8988T (cell line): Measurements from ENCODE around the gene UBASH3B.

Source experiments
- DNase-seq: peaks from one replicate; pipeline ENCODE4 v3.0.0; 2011

UBASH3B gene

DNA sequence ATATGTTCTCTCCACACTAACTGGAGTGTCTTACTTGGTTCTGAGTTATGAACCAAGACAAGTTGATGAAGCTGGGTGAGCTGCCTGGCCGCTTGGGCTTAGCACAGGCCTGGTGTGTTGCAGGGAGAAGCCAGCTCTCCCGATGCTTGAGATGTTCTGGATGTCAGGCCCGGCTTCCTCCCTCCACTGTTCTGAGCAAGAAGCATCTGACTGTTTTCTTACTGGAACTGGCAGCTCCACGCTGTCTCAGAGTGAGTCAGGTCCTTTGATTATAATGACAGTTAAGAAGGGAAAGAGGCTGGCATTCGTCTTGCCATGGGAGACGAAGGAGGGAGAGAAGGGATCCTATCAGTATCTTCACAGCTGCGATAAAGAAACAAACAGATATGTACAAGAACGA is 136.3 kb downstream of the UBASH3B start:
- DNase-seq = no peak

DNA sequence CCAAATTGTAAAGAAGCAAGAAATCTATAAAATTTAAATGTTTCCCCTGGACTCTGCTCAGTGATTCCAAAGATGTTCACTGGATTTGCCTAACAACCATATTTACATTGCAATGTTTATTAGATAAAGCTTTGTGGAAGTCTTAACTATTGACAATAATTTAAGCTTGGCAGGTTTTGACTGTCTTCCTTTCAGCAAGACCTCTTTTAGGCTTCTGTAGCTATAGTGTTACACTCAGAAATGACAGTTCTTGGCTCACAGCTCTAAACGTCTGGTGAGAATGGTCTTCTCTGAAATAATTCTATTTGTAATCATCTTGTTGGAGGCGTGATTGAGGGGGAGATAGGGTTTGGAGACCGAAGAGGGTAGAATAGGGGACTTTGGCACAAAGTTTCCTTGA is 138.0 kb downstream of the UBASH3B start:
- no peak for DNase-seq

DNA sequence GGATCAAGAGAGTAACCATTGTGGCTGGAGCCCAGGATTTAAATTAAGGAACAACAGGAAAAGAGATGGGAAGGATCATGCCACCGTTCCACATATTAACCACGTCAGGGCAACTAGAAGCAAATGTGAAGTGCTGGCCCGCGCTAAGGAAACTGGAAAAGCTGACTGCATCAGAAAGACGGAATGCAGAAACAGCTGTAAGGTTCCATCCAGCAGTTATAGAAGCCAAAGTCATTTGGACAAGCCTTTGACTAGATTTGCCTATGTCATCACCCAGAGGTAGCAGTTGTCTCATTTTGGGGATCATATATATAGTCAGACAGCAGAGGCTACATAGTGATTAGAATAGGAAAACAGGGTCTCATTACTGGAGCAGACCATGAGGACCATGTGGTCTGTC is 139.8 kb downstream of the UBASH3B start:
- DNase-seq = no peak

DNA sequence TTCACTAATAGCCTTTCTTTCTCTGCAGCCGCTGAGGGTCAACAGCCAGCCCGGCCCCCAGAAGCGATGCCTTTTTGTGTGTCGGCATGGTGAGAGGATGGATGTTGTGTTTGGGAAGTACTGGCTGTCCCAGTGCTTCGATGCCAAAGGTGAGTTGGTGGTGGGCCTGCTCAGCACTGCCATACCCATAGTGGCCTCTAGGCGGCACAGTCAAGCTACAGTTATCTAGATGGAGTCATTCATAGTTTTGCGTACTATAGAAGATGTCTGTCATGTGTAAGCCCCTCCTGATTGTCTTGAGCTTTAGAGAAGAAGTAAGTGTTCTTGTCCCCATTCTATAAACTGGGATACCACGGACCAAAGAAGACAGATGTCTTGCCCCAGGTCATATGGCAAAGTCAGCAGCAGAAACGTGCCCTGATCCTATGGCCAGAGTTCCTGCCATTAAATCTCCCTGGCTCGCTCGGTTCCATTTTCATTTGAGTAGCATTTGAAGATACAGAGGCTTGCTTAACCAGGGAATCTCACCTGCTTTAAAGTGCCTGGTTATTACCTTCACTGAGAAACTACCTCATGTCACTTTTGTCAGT is 140.7 kb downstream of the UBASH3B start:
- peak; percentile 32 for DNase-seq

GRCh38 chr11:122797651-122798050 is 142.1 kb downstream of the UBASH3B start:
- DNase-seq = no peak

DNA sequence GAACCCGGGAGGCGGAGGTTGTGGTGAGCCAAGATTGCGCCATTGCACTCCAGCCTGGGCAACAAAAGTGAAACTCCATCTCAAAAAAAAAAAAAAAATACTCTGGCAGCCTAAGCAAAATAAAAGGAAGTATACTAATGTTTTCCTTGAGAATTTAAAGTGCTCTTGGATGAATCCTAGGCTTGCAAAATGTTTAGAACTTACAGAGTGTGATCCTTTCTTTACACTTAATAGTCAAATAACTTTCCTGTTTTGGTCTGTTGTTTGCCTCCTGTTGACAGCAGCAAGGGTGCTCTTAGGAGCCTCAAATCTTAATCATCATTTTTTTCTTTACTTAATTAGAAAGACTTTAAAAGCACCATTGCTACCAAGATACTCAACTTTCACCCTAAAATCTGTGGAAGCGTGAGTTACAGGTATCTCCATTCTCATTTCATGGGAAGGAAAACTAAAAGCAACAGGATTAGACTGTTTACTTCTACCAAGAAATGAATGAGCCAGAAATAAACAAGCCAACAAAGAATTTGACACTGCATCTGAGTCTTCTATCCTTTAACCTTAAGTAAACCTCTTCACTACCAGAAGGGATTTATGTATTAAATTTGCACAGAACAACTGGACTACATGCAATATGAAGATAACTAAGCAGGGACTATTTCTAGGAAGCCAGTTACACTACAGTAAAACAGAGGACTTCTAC is 144.0 kb downstream of the UBASH3B start:
- no peak for DNase-seq

DNA sequence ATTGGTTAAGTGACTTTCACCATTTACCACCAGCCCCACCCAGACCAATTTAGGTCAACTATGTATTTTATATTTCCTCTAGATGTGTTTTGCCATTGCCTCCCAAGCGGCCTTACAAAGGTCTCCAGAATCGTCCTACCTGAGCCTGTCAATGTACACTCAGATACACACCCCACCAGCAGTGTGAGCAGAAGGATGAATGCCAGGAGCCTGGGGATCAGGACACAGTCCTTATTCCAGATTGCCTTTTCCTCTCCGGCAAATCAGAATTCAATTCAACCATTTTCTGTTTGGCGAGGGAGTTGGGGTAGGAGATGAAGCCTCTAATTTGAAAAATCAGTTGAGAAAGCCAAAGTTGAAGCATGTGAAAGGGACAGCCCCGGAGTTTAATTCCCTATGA is 147.4 kb downstream of the UBASH3B start:
- no peak for DNase-seq

DNA sequence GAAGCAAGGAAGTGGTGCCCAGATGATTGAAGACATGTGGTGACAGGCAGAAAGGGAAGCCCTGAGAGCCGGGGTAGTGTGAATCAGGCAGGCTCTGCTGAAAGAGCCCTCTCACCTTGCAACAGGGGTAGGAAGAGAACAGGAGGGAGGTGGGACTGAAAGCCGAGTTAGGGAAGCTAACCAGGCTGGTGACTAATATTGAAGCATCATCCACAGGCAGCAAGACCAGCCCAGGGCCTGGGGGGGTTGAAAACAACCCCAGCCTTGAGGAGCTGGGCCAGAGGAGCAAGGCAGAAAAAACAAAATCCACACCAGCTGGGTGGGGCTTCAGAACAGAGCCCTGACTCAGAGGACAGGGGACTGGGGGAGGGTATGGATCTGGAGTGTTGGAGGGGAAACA is 147.8 kb downstream of the UBASH3B start:
- no peak for DNase-seq

- DNase-seq = no peak
Measured at GRCh38 chr11:122803716-122804115, 148.2 kb downstream of the UBASH3B start.

- DNase-seq = no peak
Measured at GRCh38 chr11:122804161-122804560, 148.6 kb downstream of the UBASH3B start.

DNA sequence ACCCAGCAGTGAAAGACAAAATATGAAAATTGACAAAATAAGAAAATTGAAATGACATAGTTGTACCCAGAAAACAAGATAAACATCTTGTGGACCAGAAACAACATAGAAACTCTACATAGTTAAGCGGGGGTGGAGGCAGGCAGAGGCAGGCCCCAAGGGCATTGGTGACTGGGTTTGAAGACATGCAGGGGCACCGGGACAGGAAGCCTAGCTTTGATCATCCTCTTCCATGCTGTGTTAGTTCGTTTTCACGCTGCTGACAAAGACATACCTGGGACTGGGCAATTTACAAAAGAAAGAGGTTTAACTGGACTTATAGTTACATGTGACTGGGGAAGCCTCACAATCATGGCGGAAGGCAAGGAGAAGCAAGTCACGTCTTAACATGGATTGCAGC is 149.3 kb downstream of the UBASH3B start:
- DNase-seq = no peak

DNA sequence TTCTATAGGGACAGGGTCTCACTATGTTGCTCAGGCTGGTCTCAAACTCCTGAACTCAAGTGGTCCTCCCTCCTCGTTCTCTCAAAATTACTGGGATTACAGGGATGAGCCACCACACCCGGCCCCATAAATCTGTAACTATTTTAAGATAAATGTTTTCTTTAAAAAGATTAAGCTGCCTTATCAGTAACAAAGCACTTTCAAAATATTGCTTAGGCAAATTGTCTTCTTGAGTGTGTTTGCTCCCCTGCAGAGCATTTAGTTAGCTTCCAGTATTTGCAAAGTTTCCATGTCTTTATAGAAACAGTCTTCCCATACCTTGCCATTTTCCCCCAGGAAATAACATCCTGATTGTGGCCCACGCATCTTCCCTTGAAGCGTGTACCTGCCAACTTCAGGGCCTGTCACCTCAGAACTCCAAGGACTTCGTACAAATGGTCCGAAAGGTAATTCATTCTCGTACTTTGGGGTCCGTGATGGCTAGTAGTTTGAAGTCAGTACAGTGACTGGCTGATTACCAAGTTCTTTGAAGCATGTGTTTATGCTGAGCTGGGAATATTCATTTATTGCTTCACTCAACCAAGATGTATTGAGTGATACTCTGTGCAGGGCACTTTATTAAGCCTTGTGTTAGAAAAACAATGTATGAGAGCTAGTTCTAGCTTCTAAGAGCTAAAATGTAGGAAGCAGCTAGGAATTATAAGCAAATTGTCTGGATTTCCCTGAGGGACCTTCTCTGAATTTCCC is 152.4 kb downstream of the UBASH3B start:
- no peak for DNase-seq

GRCh38 chr11:122808478-122808869 is 153.0 kb downstream of the UBASH3B start:
- DNase-seq = no peak

DNA sequence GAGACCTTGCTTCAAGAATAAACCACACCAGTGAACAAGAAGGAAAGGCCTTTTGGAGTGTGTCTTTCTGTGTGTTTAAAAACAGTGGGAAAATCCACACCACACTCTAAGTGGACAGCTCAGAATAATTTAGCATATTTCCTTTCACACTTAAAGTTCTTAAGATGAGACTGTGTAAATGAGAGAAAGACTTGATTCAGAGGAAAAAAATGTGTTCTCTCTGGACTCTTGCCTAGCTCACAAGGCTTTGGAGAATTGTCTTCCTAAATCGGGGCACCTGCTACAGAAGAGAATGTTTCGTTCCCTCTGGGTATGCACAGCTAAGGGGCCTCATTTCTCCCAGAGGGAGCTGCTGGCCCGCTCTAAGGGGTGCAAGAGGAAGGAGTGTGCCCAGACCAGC is 154.3 kb downstream of the UBASH3B start:
- no peak for DNase-seq

DNA sequence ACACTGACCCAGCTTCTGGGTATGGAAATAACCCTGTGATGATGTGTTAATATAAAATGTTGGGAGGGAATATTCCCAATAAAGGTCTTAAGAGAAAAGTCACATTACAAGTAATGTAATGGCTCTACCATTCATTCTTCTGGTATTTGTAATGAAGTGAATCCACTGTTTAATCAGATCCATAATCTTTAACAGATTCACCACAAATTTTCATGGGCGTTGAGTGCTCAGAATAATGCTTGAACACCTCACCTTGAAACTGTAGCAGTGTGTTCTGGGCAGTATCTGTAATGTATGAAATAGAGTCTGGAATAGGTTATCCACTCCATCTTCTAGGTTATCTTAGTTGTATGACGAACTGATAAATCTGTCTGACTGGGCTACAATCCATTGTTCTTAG is 156.2 kb downstream of the UBASH3B start:
- DNase-seq = no peak

GRCh38 chr11:122812638-122813037 is 157.1 kb downstream of the UBASH3B start:
- no peak for DNase-seq

DNA sequence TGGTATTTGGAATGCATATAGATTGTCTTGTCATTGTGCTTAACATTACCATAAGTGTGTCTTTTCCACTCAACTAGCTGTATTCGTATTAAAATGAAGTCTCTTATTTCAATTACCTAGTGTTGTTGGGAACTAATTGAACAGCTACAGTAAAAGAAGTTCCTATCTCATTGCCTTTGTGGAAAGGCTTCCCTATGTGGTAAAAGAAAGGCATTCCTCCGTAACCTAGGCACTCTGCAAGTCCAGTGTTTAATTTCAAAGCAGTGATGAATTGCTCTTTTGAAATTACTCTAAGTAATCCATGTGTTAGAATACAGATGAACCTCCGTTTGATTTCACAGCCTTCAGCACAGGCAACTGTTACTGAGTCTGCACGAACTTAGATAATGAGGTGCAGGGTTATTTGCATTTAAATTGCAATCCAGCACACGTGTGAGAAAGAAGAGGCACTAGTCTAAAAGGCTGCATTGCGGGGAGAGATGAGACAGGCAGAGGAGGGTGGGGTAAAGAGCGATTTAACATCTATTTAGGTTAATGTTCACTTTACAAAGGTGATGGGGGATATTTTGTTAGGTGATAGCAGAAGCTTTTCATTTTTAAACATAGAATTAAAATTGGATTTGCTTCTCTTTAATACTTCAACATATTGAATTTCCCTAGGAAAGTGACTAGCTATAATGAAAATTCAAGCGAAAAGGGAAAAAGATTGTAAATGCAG is 157.8 kb downstream of the UBASH3B start:
- DNase-seq = no peak

DNA sequence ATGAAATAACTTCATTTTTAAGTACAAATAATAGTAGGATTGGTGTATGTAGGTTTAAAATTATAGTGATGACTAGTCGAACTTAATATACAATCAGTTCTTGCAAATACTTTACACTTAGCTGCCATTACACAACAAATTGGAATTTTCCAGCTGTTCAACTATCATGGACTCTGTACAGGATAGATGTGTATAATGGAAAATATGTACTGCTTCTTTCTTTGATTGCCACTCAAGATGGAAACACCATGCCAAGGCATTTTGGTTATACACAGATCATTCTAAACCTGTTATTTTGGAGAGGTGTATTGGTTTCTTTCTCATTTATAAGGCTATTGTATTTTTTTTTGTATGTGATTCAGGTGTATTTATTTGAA is 158.4 kb downstream of the UBASH3B start:
- DNase-seq = no peak

DNA sequence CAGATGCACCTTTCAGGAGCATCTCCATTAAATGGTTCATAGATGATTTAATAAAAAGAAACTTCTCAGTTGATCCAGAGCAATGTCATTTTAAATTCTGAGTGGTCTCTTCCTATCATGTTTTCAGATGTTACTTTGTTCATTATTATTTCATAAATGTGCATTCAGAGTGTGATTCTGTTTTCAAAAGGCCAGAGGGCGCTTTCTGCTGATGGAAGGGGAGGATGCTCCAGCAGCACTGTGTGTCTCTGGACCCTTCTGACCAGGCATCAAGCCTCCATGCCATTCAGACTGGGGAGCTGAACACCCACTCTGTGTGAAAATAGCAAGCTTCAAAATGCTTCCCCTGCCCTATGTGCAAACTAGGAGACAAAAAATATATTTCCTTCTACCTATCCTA is 158.9 kb downstream of the UBASH3B start:
- DNase-seq = no peak

- no peak for DNase-seq
Measured at GRCh38 chr11:122815900-122816299, 160.4 kb downstream of the UBASH3B start.

DNA sequence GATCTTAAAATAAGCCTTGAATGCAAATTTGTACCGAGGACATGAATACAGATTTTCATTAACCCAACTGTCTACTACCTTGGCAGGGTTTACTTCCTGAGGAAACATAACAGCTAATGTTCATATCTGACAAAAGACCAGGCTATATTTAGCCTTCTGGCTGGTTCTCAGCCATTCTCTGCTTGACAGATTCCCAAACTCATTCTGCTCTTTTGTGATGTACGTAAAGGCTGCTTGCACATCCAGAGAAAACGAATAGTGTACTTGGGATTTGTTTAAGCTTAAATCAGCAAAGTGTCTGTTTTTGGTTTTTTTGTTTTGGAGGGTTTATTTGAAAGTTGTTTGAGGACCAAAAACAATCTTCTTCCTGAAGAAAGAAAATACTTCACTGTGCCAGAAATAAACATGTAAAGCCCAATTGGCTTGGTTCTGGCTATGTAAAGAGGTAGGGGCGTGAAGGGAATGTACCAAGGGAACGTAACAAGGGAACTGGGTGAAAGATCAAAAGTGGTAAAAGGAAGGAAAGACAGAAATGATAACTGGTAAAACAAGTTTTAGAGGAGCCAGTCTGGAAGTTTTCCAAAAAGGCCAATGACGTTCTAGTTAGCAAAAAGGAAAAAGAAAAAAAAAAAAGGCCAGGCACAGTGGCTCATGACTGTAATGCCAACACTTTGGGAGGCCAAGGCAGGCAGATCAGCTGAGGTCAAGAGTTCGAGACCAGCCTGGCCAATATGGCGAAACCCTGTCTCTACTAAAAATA is 161.4 kb downstream of the UBASH3B start:
- DNase-seq = no peak

- no peak for DNase-seq
Measured at GRCh38 chr11:122820158-122820557, 164.6 kb downstream of the UBASH3B start.

GRCh38 chr11:122821169-122821568 is 165.6 kb downstream of the UBASH3B start:
- DNase-seq = no peak
